ENCODE measurements around the gene MROH8.

- TF ChIP-seq CTCF (IDR thresholded peaks at IDR 0.05) (no peak), POLR2A (IDR thresholded peaks at IDR 0.05) (no peak)
Observed at GRCh38 chr20:37225146-37225545, 45.8 kb upstream of the MROH8 start.

All from gastroesophageal sphincter (tissue), 3 donors.